AG04449 (cell line): ENCODE data around the gene ARID4B.

Experiments
- CTCF ChIA-PET: fragments of 350-600 bp; formaldehyde crosslinking; extraction: SDS; loops from one replicate; lab custom pipeline; 2021; ENCODE audit warnings: antibody characterized with exemption; lab: Yijun Ruan, JAX
- POLR2A ChIA-PET: fragments of 400-600, 350-600 bp; formaldehyde crosslinking; extraction: SDS; loops from one replicate; lab custom pipeline; 2020; ENCODE audit warnings: antibody characterized with exemption, inconsistent platforms; lab: Yijun Ruan, JAX
- DNase-seq: peaks from one replicate; pipeline ENCODE4 v3.0.0-alpha.2; 2010; ENCODE audit warnings: low read depth, low spot score
- H3K4me3 ChIP-seq: 2 replicates; pipeline ENCODE4 v1.5.1; 2011; ENCODE audit warnings: low read depth, mild to moderate bottlenecking, control low read depth, low read length
- CTCF ChIP-seq: IDR thresholded peaks from one replicate; pipeline ENCODE4 v1.5.1; 2011; ENCODE audit warnings: mild to moderate bottlenecking, moderate library complexity, low read length, control low read depth, inconsistent platforms; ENCODE audit not compliant: insufficient read depth; ENCODE audit errors: missing control alignments

ARID4B gene

GRCh38 chr1:235280467-235280866 is 47.5 kb downstream of the ARID4B start:
- TF ChIP-seq CTCF: no peak
- no peak overlapping the region for H3K4me3 ChIP-seq
- no peak for DNase-seq
- POLR2A ChIA-PET: no interaction called here
- CTCF ChIA-PET: interaction anchor here (1.0 to 1.4 kb wide), 2 partner anchors 10 to 27 kb away, joined by 3 to 4 read pairs; no protein-coding TSS in a partner anchor

- CTCF ChIA-PET: interaction anchor here (0.7 to 1.4 kb wide), 3 partner anchors 9 to 27 kb away, joined by 3 to 4 read pairs (median 3); no protein-coding TSS in a partner anchor
- POLR2A ChIA-PET: no interaction called here
- no peak for TF ChIP-seq CTCF
- DNase-seq: no peak
- no peak overlapping the region for H3K4me3 ChIP-seq
These were observed 48.3 kb downstream of the ARID4B start for GRCh38 chr1:235279694-235280093.

- no peak for TF ChIP-seq CTCF
- DNase-seq: no peak
- POLR2A ChIA-PET: no interaction called here
- CTCF ChIA-PET: interaction anchor here (1.4 kb wide), 1 partner anchor 8 kb away, joined by 4 read pairs; no protein-coding TSS in a partner anchor
- H3K4me3 ChIP-seq: no peak overlapping the region
These were observed 49.1 kb downstream of the ARID4B start for GRCh38 chr1:235278915-235279292.

- no peak overlapping the region for H3K4me3 ChIP-seq
- DNase-seq: no peak
- ChIA-PET POLR2A (no interaction called here), CTCF (no interaction called here)
- TF ChIP-seq CTCF: no peak
These were observed 49.6 kb downstream of the ARID4B start for GRCh38 chr1:235278233-235278914.

GRCh38 chr1:235277709-235278108 is 50.3 kb downstream of the ARID4B start:
- TF ChIP-seq CTCF: no peak
- ChIA-PET CTCF (no interaction called here), POLR2A (no interaction called here)
- no peak for DNase-seq
- H3K4me3 ChIP-seq: no peak overlapping the region

- ChIA-PET POLR2A (no interaction called here), CTCF (interaction anchor here (1.0 to 2.2 kb wide), 3 partner anchors 23 to 141 kb away, joined by 3 to 6 read pairs (median 3); no protein-coding TSS in a partner anchor)
- no peak overlapping the region for H3K4me3 ChIP-seq
- no peak for DNase-seq
- no peak for TF ChIP-seq CTCF
These were observed 52.1 kb downstream of the ARID4B start for GRCh38 chr1:235275836-235276235.
